ENCODE data around the gene CPPED1.
"Not testable (repeated sequence)": the region's sequence is repeated elsewhere in the genome, so short reads cannot be mapped to it uniquely, and the experiment has no call there.

CPPED1 gene, protein sequence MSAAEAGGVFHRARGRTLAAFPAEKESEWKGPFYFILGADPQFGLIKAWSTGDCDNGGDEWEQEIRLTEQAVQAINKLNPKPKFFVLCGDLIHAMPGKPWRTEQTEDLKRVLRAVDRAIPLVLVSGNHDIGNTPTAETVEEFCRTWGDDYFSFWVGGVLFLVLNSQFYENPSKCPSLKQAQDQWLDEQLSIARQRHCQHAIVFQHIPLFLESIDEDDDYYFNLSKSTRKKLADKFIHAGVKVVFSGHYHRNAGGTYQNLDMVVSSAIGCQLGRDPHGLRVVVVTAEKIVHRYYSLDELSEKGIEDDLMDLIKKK

DNA sequence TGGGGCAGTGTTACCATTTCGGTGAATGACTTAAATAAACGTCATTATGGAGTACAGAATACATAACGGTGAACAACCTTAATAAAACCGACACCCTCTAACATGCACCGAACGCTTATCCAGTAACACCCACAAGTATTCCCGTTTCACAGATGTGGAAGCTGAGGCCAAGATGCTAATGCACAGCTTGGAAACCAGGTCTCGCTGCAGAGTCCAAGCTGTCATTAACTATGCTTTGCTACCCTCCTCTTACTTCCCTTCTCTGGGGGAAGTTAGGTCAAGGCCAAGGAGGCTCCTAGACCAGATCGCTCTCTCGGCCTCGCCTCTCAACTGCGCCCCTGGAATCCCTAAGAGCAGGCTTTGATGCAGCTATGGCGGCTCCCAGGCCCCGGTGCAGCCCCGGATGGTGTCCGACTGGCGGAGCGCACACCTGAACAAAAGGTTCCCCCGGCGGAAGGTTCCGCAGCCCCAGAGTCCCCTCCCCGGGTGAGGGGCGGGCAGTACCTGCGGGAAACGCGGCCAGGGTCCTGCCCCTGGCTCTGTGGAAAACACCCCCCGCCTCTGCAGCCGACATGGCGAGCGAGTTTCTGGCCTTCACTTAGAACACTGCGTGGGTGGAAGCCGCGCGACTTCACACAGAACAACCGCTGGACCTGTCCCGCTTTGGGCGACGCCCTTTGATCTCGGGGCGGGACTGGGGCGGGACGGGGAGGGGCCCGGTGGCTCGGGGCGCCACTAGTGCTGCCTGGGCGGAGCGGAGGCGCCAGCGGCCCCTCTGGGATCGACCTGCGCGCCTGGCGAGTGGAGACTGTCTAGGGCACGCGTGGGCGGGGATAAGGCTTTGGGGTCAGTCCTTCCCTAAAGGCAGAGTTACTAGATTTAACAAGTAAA lies at the start of gene CPPED1:
Gene CPPED1 (minus strand): TSS at position 685 of the 891 bp plus-strand sequence. CDS start 111 bp downstream, at position 574.
- in situ Hi-C loops (cut with MboI; ENCODE audit: low sequenced_read_pairs) = no loop called here
- Histone ChIP-seq H3K9me3 (no peaks in the 10 kb centered on the region), H3K4me3 (no peak within 1 kb of the TSS), H3K4me1 (no peaks in the 10 kb centered on the region), H3K27me3 (ENCODE audit: low read depth) (no peaks in the 10 kb centered on the region), H3K36me3 (replicated peaks) (no peaks in the 10 kb centered on the region)
- peak in 1 of 2 experiments; percentile 25 for DNase-seq (ENCODE audit: low spot score in 2 of 2)

DNA sequence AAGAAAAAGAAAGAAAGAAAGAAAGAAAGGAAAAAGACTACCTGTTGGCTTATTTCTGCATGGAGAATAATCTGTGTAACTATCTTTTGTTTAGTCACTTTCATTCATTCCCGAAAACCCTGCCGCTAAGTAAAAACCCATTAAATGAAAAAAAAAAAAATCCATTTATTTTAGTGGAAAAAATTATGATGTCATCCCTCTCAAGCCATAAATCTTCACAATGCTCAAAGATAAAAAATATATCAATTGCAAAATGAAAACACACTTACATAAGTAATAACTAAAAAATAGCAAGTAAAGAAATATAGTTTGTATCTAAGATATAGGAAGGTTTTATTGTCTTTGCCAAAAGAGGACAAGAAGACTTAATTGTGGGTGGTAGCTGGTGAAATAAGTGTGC lies 46.5 kb upstream of the CPPED1 start:
- in situ Hi-C loops (cut with MboI; ENCODE audit: low sequenced_read_pairs) = no loop called here
- Histone ChIP-seq H3K9me3 (no peaks in the 10 kb centered on the region), H3K4me1 (no peaks in the 10 kb centered on the region), H3K36me3 (replicated peaks) (no peaks in the 10 kb centered on the region), H3K4me3 (no peak overlapping the region), H3K27me3 (ENCODE audit: low read depth) (no peaks in the 10 kb centered on the region)
- no peak for DNase-seq (ENCODE audit: low spot score in 2 of 2)

DNA sequence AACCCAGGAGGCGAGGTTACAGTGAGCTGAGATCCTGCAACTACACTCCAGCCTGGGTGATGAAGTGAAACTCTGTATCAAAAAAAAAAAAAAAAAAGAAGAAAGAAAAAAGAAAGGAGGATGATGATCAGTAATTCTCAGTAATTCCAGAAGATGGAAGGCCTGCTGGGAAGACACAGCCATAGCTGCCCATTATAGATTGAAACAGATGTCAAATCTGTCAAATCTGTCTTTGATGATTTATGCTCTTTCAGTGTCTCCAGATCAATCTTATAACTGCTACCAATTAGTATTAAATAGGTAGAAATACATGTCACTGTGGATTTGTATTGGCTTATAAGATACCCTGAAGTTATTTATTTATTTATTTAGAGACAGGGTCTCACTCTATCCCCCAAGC lies 42.9 kb upstream of the CPPED1 start:
- H3K36me3 ChIP-seq (replicated peaks) = no peaks in the 10 kb centered on the region
- no peak for DNase-seq (ENCODE audit: low spot score in 2 of 2)
- no peaks in the 10 kb centered on the region for H3K9me3 ChIP-seq
- no peaks in the 10 kb centered on the region for H3K27me3 ChIP-seq (ENCODE audit: low read depth)
- no peak overlapping the region for H3K4me3 ChIP-seq
- in situ Hi-C loops (cut with MboI; ENCODE audit: low sequenced_read_pairs) = no loop called here
- no peaks in the 10 kb centered on the region for H3K4me1 ChIP-seq

DNA sequence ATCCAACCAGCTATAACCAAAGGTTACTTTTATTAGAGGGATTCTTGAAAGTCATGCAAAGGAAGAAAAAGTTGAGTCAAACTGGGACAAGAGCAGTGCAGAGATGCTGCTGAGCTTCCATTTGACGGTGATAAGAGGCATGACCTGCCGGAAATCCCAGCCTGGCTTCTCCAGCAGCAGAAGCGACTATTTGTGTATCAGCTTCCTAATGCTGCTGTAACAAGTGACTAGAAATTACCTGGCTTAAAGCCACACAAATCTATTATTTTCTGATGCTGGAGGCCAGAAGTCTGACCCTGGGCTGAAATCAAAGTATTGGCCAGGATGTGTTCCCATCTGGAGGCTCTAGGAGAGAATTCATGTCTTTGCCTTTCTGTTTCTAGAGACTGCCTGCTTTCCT lies 41.6 kb upstream of the CPPED1 start:
- in situ Hi-C loops (cut with MboI; ENCODE audit: low sequenced_read_pairs) = no loop called here
- Histone ChIP-seq H3K4me1 (no peaks in the 10 kb centered on the region), H3K27me3 (ENCODE audit: low read depth) (no peaks in the 10 kb centered on the region), H3K4me3 (no peak overlapping the region), H3K9me3 (no peaks in the 10 kb centered on the region), H3K36me3 (replicated peaks) (no peaks in the 10 kb centered on the region)
- DNase-seq (ENCODE audit: low spot score in 2 of 2) = no peak

DNA sequence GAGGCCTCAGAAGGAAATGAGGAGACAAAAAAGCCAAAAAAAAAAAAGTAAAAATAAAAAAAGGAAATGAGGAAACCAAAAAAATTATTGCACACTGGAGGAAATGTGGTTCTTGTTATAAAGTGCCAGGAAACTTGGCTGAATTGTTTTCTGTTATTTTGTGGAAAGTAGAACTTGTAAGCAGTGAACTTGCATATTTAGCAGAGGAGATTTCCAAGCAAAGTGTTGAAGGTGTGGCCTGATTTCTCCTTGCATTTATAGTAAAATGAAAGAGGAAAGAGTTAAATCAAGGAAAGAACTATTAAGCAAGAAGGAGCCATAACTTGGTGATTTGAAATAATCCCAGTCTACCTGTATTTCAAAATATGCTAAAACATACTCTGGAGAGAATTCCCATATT lies 34.1 kb upstream of the CPPED1 start:
- DNase-seq (ENCODE audit: low spot score in 2 of 2) = no peak
- Histone ChIP-seq H3K9me3 (no peaks in the 10 kb centered on the region), H3K4me1 (no peaks in the 10 kb centered on the region), H3K27me3 (ENCODE audit: low read depth) (no peaks in the 10 kb centered on the region), H3K4me3 (no peak overlapping the region), H3K36me3 (replicated peaks) (no peaks in the 10 kb centered on the region)
- in situ Hi-C loops (cut with MboI; ENCODE audit: low sequenced_read_pairs) = no loop called here

DNA sequence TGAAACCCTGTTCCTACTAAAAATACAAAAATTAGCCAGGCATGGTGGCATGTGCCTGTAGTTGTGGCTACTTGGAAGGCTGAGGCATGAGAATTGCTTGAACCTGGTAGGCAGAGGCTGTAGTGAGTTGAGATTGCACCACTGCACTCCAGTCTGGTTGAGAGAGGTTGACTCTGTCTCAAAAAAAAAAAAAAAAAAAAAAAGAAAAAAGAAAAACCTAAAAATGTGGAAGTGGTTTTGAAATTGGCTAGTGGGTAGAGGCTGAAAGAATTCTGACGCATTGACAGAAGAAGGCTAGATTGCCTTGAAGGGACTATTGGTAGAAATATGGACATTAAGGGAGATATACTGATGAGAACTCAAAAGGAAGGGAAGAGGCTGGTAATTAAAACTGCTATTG lies 33.6 kb upstream of the CPPED1 start:
- no peaks in the 10 kb centered on the region for H3K27me3 ChIP-seq (ENCODE audit: low read depth)
- H3K4me1 ChIP-seq = no peaks in the 10 kb centered on the region
- DNase-seq (ENCODE audit: low spot score in 2 of 2) = no peak
- no peak overlapping the region for H3K4me3 ChIP-seq
- H3K36me3 ChIP-seq (replicated peaks) = no peaks in the 10 kb centered on the region
- in situ Hi-C loops (cut with MboI; ENCODE audit: low sequenced_read_pairs) = no loop called here
- H3K9me3 ChIP-seq = no peaks in the 10 kb centered on the region; the same call in 1 of the 2 replicates

DNA sequence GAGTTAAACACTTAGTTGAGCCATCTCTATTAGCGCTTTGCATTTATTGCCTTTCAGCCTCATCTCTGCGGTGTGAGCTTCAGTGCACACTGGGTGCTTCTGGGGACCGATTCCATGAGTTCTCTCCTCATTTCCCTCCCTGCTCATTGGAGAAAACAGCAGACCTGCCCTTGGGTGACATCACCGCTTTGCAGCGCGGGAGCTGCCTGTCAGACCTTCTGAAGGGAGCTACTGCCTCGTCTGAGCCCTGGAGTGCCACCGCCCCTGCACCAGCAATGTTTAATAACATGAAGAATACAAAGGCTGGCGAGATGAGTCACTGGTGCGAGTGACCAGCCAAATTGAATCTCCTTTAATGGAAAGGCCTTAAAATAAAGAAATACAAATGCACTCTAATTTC lies 30.2 kb upstream of the CPPED1 start:
- in situ Hi-C loops (cut with MboI; ENCODE audit: low sequenced_read_pairs) = no loop called here
- no peaks in the 10 kb centered on the region for H3K36me3 ChIP-seq (replicated peaks)
- H3K4me3 ChIP-seq = no peak overlapping the region
- H3K9me3 ChIP-seq = peaks cover 3% of the 10 kb centered on the region; the same call in 1 of the 2 replicates
- no peak for DNase-seq (ENCODE audit: low spot score in 2 of 2)
- H3K4me1 ChIP-seq = no peaks in the 10 kb centered on the region
- no peaks in the 10 kb centered on the region for H3K27me3 ChIP-seq (ENCODE audit: low read depth)

DNA sequence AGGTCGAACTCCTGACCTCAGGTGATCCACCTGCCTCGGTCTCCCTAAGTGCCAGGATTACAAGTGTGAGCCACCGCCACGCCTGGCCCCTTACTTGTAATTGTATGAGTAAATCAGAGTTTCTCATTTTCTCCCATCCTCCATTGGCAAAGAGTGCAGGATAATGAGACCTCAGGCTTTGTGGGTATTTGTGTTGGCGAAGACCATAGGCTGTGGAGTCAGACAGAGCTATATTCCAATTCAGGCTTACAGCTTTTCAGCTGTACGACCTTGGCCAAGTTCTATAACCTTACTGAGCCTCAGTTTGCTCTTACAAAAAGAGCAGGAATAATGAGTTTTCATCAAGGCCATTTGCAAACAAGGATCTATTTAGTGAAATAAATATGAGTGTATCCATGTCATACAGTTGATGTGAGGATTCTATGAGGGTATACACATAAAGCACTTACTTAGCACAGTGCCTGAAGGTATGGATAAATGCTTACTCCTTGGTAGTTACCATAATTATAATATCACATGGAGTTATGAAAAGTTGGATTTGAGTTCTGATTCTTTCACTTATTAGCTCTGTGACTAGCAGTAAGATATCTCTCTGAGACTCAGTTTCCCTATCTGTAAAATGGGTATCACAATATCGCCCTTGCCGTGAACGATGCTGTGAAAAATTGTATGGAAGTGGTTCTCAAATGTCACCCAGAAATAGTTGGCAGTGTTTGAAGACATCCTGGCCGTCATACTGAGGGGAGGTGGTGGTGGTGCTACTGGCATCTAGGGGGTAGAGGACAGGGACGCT lies 25.6 kb upstream of the CPPED1 start:
- in situ Hi-C loops (cut with MboI; ENCODE audit: low sequenced_read_pairs) = no loop called here
- Histone ChIP-seq H3K9me3 (peaks cover 3% of the 10 kb centered on the region; the same call in 1 of the 2 replicates), H3K4me1 (no peaks in the 10 kb centered on the region), H3K27me3 (ENCODE audit: low read depth) (no peaks in the 10 kb centered on the region), H3K36me3 (replicated peaks) (no peaks in the 10 kb centered on the region), H3K4me3 (no peak overlapping the region)
- DNase-seq (ENCODE audit: low spot score in 2 of 2) = no peak

DNA sequence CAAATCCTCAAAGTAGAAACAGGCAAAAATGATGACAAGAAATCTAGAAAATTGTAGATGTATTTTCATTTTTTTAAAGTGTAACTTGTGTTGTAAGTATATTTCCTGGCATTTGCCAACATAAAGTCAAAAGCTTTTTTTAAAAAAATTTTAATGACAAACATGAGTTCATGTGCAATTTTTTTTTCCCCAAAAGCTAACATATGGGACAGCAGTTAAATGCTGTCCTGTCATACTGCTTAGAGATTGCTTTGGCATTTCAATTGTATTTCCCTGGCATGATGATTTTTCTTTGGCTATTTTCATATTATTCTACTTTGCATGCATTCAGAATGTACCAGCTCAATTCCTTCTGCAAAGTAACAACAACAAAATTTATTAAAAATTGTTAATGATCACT lies 24.5 kb upstream of the CPPED1 start:
- no peaks in the 10 kb centered on the region for H3K27me3 ChIP-seq (ENCODE audit: low read depth)
- no peak for DNase-seq (ENCODE audit: low spot score in 2 of 2)
- no peak overlapping the region for H3K4me3 ChIP-seq
- peaks cover 3% of the 10 kb centered on the region; the same call in 1 of the 2 replicates for H3K9me3 ChIP-seq
- in situ Hi-C loops (cut with MboI; ENCODE audit: low sequenced_read_pairs) = no loop called here
- H3K4me1 ChIP-seq = no peaks in the 10 kb centered on the region
- no peaks in the 10 kb centered on the region for H3K36me3 ChIP-seq (replicated peaks)

DNA sequence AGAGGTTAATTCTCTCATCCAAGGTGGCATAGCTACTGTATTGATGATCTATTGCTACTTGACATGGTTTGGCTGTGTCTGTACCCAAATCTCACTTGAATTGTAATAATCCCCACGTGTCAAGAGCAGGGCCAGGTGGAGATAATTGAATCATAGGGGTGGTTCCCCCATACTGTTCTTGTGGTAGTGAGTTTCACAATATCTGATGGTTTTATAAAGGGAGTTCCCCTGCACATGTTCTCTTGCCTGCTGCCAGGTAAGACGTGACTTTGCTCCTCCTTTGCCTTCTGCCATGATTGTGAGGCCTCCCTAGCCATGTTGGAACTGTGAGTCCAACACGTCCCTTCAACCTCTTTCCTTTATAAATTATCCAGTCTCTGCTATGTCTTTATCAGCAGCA lies 22.9 kb upstream of the CPPED1 start:
- no peak for DNase-seq (ENCODE audit: low spot score in 2 of 2)
- H3K4me3 ChIP-seq = no peak overlapping the region
- H3K36me3 ChIP-seq (replicated peaks) = no peaks in the 10 kb centered on the region
- no peaks in the 10 kb centered on the region for H3K4me1 ChIP-seq
- in situ Hi-C loops (cut with MboI; ENCODE audit: low sequenced_read_pairs) = no loop called here
- H3K9me3 ChIP-seq = peaks cover 3% of the 10 kb centered on the region; the same call in 1 of the 2 replicates
- H3K27me3 ChIP-seq (ENCODE audit: low read depth) = no peaks in the 10 kb centered on the region

DNA sequence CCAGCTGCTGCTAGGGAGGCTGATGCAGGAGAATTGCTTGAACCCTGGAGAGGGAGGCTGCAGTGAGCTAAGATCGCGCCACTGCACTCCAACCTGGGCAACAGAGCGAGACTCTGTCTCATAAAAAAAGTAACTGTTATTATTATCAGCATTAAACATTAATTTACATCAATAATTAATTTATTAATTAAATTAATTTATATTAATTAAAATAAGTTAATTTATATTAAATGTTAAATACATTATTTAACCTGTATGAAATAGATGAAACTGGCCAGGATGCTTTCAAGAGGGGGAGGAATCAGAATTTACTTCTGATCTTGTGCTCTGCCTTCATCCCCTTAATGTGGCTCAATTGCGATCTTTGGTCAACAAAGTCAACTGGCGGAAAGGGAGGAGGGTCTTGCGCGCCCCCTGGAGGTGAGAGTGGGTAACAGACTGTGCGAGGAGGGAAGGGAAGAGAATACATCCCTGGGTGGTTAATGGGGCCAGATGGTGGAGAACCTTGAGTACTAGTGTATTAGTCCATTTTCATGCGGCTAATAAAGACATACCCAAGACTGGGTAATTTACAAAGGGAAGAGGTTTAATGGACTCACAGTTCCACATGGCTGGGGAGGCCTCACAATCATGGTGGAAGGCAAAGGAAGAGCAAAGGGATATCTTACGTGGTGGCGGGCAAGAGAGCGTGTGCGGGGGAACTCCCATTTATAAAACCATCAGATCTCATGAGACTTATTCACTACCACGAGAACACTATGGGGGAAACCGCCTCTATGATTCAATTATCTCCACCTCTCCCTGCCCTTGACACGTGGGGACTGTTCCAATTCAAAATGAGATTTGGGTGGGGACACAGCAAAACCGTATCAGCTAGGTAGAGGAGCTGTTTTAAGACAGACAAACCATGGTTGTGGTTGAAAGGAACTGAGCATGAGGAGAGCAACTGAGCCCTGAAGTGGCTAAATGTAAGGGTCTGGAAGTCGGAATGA lies 15.7 kb upstream of the CPPED1 start:
- peak; percentile 3 to 64 for DNase-seq (ENCODE audit: low spot score in 2 of 2)
- Histone ChIP-seq H3K27me3 (ENCODE audit: low read depth) (no peaks in the 10 kb centered on the region), H3K9me3 (no peaks in the 10 kb centered on the region), H3K4me1 (no peaks in the 10 kb centered on the region), H3K4me3 (no peak overlapping the region), H3K36me3 (replicated peaks) (no peaks in the 10 kb centered on the region)
- in situ Hi-C loops (cut with MboI; ENCODE audit: low sequenced_read_pairs) = no loop called here

DNA sequence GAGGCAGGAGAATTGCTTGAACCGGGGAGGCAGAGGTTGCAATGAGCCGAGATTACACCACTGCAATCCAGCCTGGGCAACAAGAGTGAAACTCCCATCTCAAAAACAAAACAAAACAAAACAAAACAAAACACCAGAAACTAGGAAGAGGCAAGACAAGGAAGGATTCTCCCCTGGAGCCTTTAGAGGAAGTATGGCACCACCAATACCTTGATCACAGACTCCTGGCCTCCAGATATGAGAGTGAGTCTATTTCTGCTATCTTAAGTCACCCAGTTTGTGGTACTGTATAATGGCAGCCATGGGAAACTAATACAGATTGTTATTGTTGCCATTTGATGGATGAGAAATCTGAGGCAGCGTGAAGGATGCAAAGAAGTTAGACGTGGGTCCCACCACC lies 14.6 kb upstream of the CPPED1 start:
- no peaks in the 10 kb centered on the region for H3K4me1 ChIP-seq
- H3K9me3 ChIP-seq = no peaks in the 10 kb centered on the region
- H3K27me3 ChIP-seq (ENCODE audit: low read depth) = no peaks in the 10 kb centered on the region
- DNase-seq (ENCODE audit: low spot score in 2 of 2) = no peak
- H3K36me3 ChIP-seq (replicated peaks) = no peaks in the 10 kb centered on the region
- in situ Hi-C loops (cut with MboI; ENCODE audit: low sequenced_read_pairs) = no loop called here
- no peak overlapping the region for H3K4me3 ChIP-seq

DNA sequence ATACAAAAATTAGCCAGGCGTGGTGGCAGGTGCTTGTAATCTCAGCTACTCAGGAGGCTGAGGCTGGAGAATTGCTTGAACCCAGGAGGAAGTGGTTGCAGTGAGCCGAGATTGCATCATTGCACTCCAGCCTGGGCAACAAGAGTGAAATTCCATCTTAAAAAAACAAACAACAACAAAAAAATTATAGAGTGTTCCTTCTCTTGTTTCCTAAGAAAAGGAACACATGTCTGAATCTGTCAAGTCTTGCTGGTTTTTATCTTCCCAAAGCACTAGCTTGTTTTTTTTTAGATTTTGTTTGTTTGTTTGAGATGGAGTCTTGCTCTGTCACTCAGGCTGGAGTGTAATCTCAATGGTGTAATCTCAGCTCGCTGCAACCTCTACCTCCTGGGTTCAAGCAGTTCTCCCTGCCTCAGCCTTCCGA lies 13.1 kb upstream of the CPPED1 start:
- H3K4me1 ChIP-seq; H3K9me3 ChIP-seq; H3K27me3 ChIP-seq (ENCODE audit: low read depth); H3K36me3 ChIP-seq (replicated peaks); H3K4me3 ChIP-seq; in situ Hi-C loops (cut with MboI; ENCODE audit: low sequenced_read_pairs); DNase-seq (ENCODE audit: low spot score in 2 of 2): not testable (repeated sequence)
